ENCODE measurements around the gene GPM6B.

GRCh38 chrX:13734278-13735172 is 82.4 kb downstream of the GPM6B start, which contains the start of the genes OFD1 and TRAPPC2:
- TF ChIP-seq CTCF (IDR thresholded peaks at IDR 0.05) (peak in 1 of 5 experiments; percentile 38), POLR2A (IDR thresholded peaks at IDR 0.05) (peak; percentile 91 to 94)

Data from tibial nerve (tissue), 3 donors.